ENCODE measurements around the gene LCTL. TPM values are rescaled to one million over a fixed set of nuclear protein-coding genes. Genes with fewer than 3 reads are reported as not detected.

LCTL gene, protein sequence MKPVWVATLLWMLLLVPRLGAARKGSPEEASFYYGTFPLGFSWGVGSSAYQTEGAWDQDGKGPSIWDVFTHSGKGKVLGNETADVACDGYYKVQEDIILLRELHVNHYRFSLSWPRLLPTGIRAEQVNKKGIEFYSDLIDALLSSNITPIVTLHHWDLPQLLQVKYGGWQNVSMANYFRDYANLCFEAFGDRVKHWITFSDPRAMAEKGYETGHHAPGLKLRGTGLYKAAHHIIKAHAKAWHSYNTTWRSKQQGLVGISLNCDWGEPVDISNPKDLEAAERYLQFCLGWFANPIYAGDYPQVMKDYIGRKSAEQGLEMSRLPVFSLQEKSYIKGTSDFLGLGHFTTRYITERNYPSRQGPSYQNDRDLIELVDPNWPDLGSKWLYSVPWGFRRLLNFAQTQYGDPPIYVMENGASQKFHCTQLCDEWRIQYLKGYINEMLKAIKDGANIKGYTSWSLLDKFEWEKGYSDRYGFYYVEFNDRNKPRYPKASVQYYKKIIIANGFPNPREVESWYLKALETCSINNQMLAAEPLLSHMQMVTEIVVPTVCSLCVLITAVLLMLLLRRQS
- total RNA-seq = not detected in 2 replicates

DNA sequence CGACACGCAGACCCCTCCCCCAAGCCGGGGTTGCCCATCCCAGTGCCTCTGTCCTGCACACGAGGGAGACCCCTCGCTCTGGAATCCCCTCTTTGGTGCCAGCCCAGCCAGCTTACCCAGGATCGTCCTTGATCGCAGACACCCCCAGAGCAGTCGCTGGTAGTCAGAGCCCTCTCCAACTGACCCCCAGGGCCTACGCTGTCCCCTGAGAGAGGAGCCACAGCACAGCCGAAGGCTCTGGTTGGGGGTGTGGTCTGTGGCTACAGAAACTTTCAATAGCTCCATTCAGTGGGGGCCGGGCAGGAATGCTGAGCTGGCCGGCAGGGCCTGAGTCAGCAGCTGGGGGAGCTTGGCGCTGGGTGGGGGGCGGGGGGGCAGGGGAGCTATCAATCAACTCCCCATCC is at the start of gene LCTL:
Gene LCTL (minus strand): TSS at position 258 of the 404 bp plus-strand sequence. CDS start 633 bp downstream, outside the sequence.

DNA sequence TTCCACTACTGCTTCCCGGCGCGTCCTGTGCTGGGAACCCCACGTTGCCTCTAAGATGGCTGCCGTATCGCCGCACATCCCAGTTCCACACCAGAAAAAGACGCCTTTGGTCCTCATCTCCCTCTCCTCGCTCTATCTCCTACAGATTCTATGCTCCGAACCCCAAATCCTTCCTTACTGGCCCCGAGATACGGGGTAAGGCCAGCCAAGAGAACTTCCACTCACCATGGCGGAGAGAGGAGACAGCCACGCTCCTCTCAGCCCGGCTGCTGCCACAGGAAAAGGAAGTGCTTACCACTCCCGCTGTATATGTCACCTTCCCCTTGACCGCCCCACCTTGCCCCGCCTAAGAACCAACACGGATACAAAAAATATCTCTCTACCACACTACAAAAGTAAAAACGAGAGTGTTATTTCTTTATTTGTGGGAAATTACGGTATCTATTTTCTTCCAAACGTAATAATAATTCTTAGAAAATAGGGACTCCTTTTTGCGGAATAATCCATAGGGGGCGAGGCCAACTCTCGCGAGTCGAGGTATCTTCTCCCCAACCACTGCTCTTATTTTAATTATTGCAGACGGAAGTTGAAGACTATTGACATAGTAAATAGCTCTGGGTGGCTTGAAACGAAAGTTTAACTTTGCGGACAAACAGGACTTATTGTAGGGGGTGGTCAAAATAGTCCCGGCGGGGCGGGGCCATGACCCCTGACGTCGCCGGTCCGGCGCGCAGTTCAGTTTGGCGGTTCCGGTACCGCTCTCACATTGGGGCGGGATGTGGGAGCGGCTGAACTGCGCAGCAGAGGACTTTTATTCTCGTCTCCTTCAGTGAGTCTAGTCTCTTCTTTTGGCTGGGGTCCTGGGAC is 61.0 kb downstream of the LCTL start, which contains the start of the genes RPL4 and ZWILCH:
Gene RPL4 (minus strand): TSS at position 293 of the 867 bp plus-strand sequence. CDS start 65 bp downstream, at position 228.
Gene ZWILCH (plus strand): TSS at position 764 of the 867 bp plus-strand sequence. CDS start 13 bp downstream, at position 777.

Small RNAs within 50 kb of the gene (small RNA-seq; reads per million reads assigned to genes)
- gene RF01159 (not detected), gene SNORD16 (not detected), gene SNORD18A (not detected), gene SNORD18B (not detected), gene SNORD18C (not detected)

Other genes with a start within 250 kb of the LCTL start
- gene TIPIN, start 209.3 kb downstream of the LCTL start, total RNA-seq = 8.8 and 13.1 TPM in 2 replicates
- gene MAP2K1, start 179.1 kb downstream of the LCTL start, total RNA-seq = 40.4 and 41.5 TPM in 2 replicates
- 13.0 and 15.0 TPM in 2 replicates for gene SNAPC5, start 68.2 kb downstream of the LCTL start, total RNA-seq
- 3,840 and 3,866 TPM in 2 replicates for gene RPL4, start 61.1 kb downstream of the LCTL start, total RNA-seq
- gene ZWILCH, start 60.7 kb downstream of the LCTL start, total RNA-seq = 20.3 and 25.2 TPM in 2 replicates
- 15.3 and 24.2 TPM in 2 replicates for gene SMAD6, start 136.2 kb upstream of the LCTL start, total RNA-seq